BJ (cell line): ENCODE data around the gene JOSD1. TPM values are rescaled to one million over a fixed set of nuclear protein-coding genes. Genes with fewer than 3 reads are reported as not detected.
A peak's percentile ranks its signal among the peaks of the same experiment; 100 is the strongest.

Experiments used
- CTCF ChIA-PET: fragments of 350-600 bp; formaldehyde crosslinking; extraction: SDS; loops from one replicate; lab custom pipeline; 2021; ENCODE audit warnings: antibody characterized with exemption, inconsistent platforms; lab: Yijun Ruan, JAX
- POLR2A ChIA-PET: fragments of 300-600 bp; sonication (Branson Sonifier 250); formaldehyde crosslinking; extraction: SDS; loops from one replicate; lab custom pipeline; 2021; ENCODE audit warnings: antibody characterized with exemption; lab: Charles Lee
- DNase-seq: peaks from one replicate; pipeline ENCODE4 v3.0.0-alpha.2; 2011; ENCODE audit warnings: low read depth
- H3K27me3 ChIP-seq: 2 replicates; pipeline ENCODE4 v1.6.0; 2011; ENCODE audit warnings: low read length; ENCODE audit not compliant: control insufficient read depth, insufficient read depth
- H3K36me3 ChIP-seq: 2 replicates; pipeline ENCODE4 v1.5.1; 2011; ENCODE audit warnings: low read length; ENCODE audit not compliant: control insufficient read depth, insufficient read depth
- H3K4me3 ChIP-seq: 2 replicates; pipeline ENCODE4 v1.5.1; 2011; ENCODE audit warnings: low read depth, mild to moderate bottlenecking, control low read depth, low read length
- CTCF ChIP-seq: IDR thresholded peaks from 2 replicates; pipeline ENCODE4 v1.5.1; 2011; ENCODE audit warnings: low read depth, mild to moderate bottlenecking, control low read depth, inconsistent platforms, low read length, moderate library complexity; ENCODE audit not compliant: insufficient read depth
- polyA plus RNA-seq: library from polyadenylated mRNA; depleted of rRNA; stranded (reverse); fragments of >200 nt; gene quantifications from 2 replicates; pipeline ENCODE4 v1.2.3, GENCODE V29; 2011

Gene JOSD1
- polyA plus RNA-seq, 1 experiment: 43.6 TPM

- peaks cover 3% of the 10 kb centered on the region for H3K36me3 ChIP-seq
- no peak for TF ChIP-seq CTCF
- CTCF ChIA-PET: interaction anchor here (0.6 to 4.0 kb wide), 4 partner anchors 7 to 50 kb away, joined by 3 to 21 read pairs (median 4); no protein-coding TSS in a partner anchor
- POLR2A ChIA-PET: no interaction called here
- no peaks in the 10 kb centered on the region for H3K27me3 ChIP-seq
- no peak for DNase-seq
- no peak overlapping the region for H3K4me3 ChIP-seq
Measured at GRCh38 chr22:38707984-38708383, 7.2 kb upstream of the JOSD1 start.

GRCh38 chr22:38707346-38707745 is 6.6 kb upstream of the JOSD1 start:
- TF ChIP-seq CTCF: no peak
- CTCF ChIA-PET: interaction anchor here (0.5 to 4.0 kb wide), 5 partner anchors 8 to 149 kb away, joined by 3 to 21 read pairs (median 3); no protein-coding TSS in a partner anchor
- H3K27me3 ChIP-seq: no peaks in the 10 kb centered on the region
- DNase-seq: no peak
- peaks cover under 1% of the 10 kb centered on the region for H3K36me3 ChIP-seq
- H3K4me3 ChIP-seq: peak overlapping the region; percentile 92
- POLR2A ChIA-PET: interaction anchor here (0.5 kb wide), 1 partner anchor 813 kb away, joined by 3 read pairs; no protein-coding TSS in a partner anchor

- TF ChIP-seq CTCF: no peak
- Histone ChIP-seq H3K36me3 (no peaks in the 10 kb centered on the region), H3K4me3 (peak overlapping the region; percentile 92), H3K27me3 (no peaks in the 10 kb centered on the region)
- ChIA-PET CTCF (interaction anchor here (0.5 to 4.0 kb wide), 4 partner anchors 11 to 148 kb away, joined by 3 to 21 read pairs (median 6); partner anchors contain the start of gene TOMM22), POLR2A (no interaction called here)
- no peak for DNase-seq
Measured at GRCh38 chr22:38706901-38707195, 6.1 kb upstream of the JOSD1 start.

GRCh38 chr22:38706101-38706900 is 5.6 kb upstream of the JOSD1 start:
- no peak for DNase-seq
- ChIA-PET CTCF (interaction anchor here (1.5 to 4.0 kb wide), 3 partner anchors 12 to 26 kb away, joined by 4 to 21 read pairs (median 9); partner anchors contain the start of gene TOMM22), POLR2A (no interaction called here)
- Histone ChIP-seq H3K27me3 (no peaks in the 10 kb centered on the region), H3K36me3 (no peaks in the 10 kb centered on the region), H3K4me3 (peak overlapping the region; percentile 92)
- no peak for TF ChIP-seq CTCF
